ENCODE results near the gene STARD7. TPM values are rescaled to one million over a fixed set of nuclear protein-coding genes. Genes with fewer than 3 reads are reported as not detected.

STARD7 gene
- total and polyA plus RNA-seq, 10 of the 15 experiments (the other 5 are each of a cell fraction or from before 2014, with no cell fraction given): 85.4 to 237 (median 153) TPM

DNA sequence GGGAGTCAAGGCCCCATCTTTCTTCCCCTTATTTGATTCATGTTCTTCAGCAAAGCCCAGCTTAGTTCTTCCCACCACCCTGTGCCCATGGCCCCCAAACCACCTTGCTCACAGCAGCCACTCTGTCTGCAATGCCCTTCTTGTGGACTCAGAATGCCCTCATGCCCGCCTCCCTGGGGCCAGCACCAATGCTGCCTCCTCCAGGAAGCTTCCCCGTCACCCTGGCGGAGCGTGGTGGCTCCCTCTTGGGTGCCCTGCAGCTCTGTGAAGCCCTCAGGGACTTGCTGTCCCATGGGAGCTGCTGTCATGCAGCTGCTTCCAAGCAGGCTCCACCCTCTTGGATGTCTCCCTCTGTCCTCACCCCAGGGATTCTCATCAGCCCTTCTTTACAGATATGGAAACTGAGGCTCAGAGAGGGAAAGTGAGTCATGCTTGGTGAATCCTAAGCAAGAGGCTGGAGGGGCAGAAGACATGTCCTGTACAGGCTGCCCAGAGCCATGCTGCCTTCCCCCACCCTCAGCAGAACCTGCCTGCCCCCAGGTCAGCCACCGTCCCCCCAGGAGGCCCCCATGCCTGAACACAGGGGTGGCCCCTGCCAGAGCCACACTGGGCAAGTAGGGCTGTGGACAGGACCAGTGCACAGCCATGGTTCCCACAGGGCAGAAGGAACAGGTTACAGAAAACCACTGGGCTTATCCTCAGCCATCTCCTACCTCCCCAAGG, 51.5 kb downstream of the STARD7 start:
- H3K9ac ChIP-seq (ENCODE audit: control insufficient read depth, insufficient read depth, low read length): peak overlapping the region; percentile 68
- H3K4me2 ChIP-seq (ENCODE audit: control insufficient read depth, insufficient read depth): peak overlapping the region; percentile 78
- no peaks in the 10 kb centered on the region for H4K20me1 ChIP-seq (ENCODE audit: control insufficient read depth, insufficient read depth)
- CTCF ChIA-PET: interaction anchor here (1.1 to 4.2 kb wide), 7 partner anchors 11 to 48 kb away, joined by 3 to 42 read pairs (median 4); partner anchors contain the start of genes ASTL and DUSP2
- intact Hi-C loops (cut with micrococcal nuclease; ENCODE audit: unreplicated experiment) (loop anchor here (1.0 kb wide), 1 partner anchor 12 kb away; the partner anchor contains the start of gene DUSP2), in situ Hi-C loops (cut with MboI) (no loop called here)
- H3K27ac ChIP-seq (ENCODE audit: control insufficient read depth, insufficient read depth): peak overlapping the region; percentile 95
- DNase-seq (ENCODE audit: low read depth, low spot score): peak; percentile 71
- WGBS (ENCODE audit: insufficient coverage, insufficient replicate concordance, low lambda C conversion rate, missing lambda C conversion rate): 3% methylated on average over 5 of the region's 5 CpGs
- peaks cover 3% of the 10 kb centered on the region; the same call in 2 of the 3 replicates for H3K9me3 ChIP-seq (replicated peaks; ENCODE audit: control insufficient read depth, insufficient read depth, low read length)
- H3K79me2 ChIP-seq (ENCODE audit: control insufficient read depth, insufficient read depth, low read length): no peaks in the 10 kb centered on the region
- ATAC-seq: peak; percentile 57
- H3K4me1 ChIP-seq (ENCODE audit: control insufficient read depth, insufficient read depth, low read length): peaks cover 53% of the 10 kb centered on the region
- peak overlapping the region; percentile 70 for H2AFZ ChIP-seq (ENCODE audit: control insufficient read depth, low read depth, low read length)
- POLR2A ChIA-PET: interaction anchor here (0.6 to 6.4 kb wide), 7 partner anchors 12 to 371 kb away, joined by 3 to 161 read pairs (median 11); partner anchors contain the start of genes ASTL, DUSP2 and ITPRIPL1
- no peaks in the 10 kb centered on the region for H3K27me3 ChIP-seq (replicated peaks in 1 of 2; ENCODE audit: control insufficient read depth in 2 of 2, insufficient read depth in 2 of 2, low read length in 1 of 2)
- no peaks in the 10 kb centered on the region for H3K36me3 ChIP-seq (ENCODE audit: control insufficient read depth in 2 of 2, insufficient read depth in 2 of 2, low read length in 1 of 2)
- RAD21 ChIA-PET (ENCODE audit: unreplicated experiment): interaction anchor here (0.6 to 6.3 kb wide), 8 partner anchors 10 to 50 kb away, joined by 3 to 182 read pairs (median 4); partner anchors contain the start of genes ASTL and DUSP2
- no TSS peak for BruUV-seq (replicated peaks)
- H3K4me3 ChIP-seq: no peak overlapping the region; the same call in 1 of the 2 replicates
- SMC1A ChIA-PET (ENCODE audit: uncharacterized antibody, unreplicated experiment): interaction anchor here (0.6 to 6.6 kb wide), 7 partner anchors 9 to 135 kb away, joined by 3 to 139 read pairs (median 4); partner anchors contain the start of genes ASTL and DUSP2
- peak; percentile 56 for FAIRE-seq
- TF ChIP-seq SREBF1 (IDR thresholded peaks at IDR 0.05; ENCODE audit: low read length) (no peak), IRF4 (IDR thresholded peaks at IDR 0.05; ENCODE audit: low read depth, low read length) (0 out of 2 replicates have a peak, but pooled peaks have one; percentile 13), NFYB (IDR thresholded peaks at IDR 0.05; ENCODE audit: insufficient read depth, low read depth, low read length) (no peak), PAX5 (IDR thresholded peaks at IDR 0.05; ENCODE audit: borderline replicate concordance, low read depth, low read length) (peak; percentile 53; the same call in 1 of the 2 replicates), KDM1A (IDR thresholded peaks at IDR 0.05; ENCODE audit: borderline replicate concordance) (no peak), SREBF2 (IDR thresholded peaks at IDR 0.05; ENCODE audit: low read length) (no peak), MEF2B (IDR thresholded peaks at IDR 0.05; ENCODE audit: partially characterized antibody, poor library complexity, severe bottlenecking) (peak; percentile 100)
- TF ChIP-seq, protein P1, sequence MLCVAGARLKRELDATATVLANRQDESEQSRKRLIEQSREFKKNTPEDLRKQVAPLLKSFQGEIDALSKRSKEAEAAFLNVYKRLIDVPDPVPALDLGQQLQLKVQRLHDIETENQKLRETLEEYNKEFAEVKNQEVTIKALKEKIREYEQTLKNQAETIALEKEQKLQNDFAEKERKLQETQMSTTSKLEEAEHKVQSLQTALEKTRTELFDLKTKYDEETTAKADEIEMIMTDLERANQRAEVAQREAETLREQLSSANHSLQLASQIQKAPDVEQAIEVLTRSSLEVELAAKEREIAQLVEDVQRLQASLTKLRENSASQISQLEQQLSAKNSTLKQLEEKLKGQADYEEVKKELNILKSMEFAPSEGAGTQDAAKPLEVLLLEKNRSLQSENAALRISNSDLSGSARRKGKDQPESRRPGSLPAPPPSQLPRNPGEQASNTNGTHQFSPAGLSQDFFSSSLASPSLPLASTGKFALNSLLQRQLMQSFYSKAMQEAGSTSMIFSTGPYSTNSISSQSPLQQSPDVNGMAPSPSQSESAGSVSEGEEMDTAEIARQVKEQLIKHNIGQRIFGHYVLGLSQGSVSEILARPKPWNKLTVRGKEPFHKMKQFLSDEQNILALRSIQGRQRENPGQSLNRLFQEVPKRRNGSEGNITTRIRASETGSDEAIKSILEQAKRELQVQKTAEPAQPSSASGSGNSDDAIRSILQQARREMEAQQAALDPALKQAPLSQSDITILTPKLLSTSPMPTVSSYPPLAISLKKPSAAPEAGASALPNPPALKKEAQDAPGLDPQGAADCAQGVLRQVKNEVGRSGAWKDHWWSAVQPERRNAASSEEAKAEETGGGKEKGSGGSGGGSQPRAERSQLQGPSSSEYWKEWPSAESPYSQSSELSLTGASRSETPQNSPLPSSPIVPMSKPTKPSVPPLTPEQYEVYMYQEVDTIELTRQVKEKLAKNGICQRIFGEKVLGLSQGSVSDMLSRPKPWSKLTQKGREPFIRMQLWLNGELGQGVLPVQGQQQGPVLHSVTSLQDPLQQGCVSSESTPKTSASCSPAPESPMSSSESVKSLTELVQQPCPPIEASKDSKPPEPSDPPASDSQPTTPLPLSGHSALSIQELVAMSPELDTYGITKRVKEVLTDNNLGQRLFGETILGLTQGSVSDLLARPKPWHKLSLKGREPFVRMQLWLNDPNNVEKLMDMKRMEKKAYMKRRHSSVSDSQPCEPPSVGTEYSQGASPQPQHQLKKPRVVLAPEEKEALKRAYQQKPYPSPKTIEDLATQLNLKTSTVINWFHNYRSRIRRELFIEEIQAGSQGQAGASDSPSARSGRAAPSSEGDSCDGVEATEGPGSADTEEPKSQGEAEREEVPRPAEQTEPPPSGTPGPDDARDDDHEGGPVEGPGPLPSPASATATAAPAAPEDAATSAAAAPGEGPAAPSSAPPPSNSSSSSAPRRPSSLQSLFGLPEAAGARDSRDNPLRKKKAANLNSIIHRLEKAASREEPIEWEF (IDR thresholded peaks at IDR 0.05; ENCODE audit: insufficient replicate concordance, low read depth, low read length): peak; percentile 97
- TF ChIP-seq, protein P2, sequence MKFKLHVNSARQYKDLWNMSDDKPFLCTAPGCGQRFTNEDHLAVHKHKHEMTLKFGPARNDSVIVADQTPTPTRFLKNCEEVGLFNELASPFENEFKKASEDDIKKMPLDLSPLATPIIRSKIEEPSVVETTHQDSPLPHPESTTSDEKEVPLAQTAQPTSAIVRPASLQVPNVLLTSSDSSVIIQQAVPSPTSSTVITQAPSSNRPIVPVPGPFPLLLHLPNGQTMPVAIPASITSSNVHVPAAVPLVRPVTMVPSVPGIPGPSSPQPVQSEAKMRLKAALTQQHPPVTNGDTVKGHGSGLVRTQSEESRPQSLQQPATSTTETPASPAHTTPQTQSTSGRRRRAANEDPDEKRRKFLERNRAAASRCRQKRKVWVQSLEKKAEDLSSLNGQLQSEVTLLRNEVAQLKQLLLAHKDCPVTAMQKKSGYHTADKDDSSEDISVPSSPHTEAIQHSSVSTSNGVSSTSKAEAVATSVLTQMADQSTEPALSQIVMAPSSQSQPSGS (IDR thresholded peaks at IDR 0.05; ENCODE audit: low read length): no peak
- TF ChIP-seq, protein P3, sequence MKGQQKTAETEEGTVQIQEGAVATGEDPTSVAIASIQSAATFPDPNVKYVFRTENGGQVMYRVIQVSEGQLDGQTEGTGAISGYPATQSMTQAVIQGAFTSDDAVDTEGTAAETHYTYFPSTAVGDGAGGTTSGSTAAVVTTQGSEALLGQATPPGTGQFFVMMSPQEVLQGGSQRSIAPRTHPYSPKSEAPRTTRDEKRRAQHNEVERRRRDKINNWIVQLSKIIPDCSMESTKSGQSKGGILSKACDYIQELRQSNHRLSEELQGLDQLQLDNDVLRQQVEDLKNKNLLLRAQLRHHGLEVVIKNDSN (IDR thresholded peaks at IDR 0.05; ENCODE audit: borderline replicate concordance, extremely low read length, insufficient read depth, low read depth, low read length): no peak
- TF ChIP-seq, protein P4, sequence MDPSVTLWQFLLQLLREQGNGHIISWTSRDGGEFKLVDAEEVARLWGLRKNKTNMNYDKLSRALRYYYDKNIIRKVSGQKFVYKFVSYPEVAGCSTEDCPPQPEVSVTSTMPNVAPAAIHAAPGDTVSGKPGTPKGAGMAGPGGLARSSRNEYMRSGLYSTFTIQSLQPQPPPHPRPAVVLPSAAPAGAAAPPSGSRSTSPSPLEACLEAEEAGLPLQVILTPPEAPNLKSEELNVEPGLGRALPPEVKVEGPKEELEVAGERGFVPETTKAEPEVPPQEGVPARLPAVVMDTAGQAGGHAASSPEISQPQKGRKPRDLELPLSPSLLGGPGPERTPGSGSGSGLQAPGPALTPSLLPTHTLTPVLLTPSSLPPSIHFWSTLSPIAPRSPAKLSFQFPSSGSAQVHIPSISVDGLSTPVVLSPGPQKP (IDR thresholded peaks at IDR 0.05; ENCODE audit: low read depth, low read length): 0 out of 2 replicates have a peak, but pooled peaks have one; percentile 39

All from GM12878 (cell line).